Neural cell (in vitro differentiated cells): ENCODE measurements around the gene SLC16A10.
"Not testable (repeated sequence)": the region's sequence is repeated elsewhere in the genome, so short reads cannot be mapped to it uniquely, and the experiment has no call there.

ENCODE experiments used
- EP300 ChIP-seq: fragments of 450-650 bp; conservative IDR thresholded peaks from 2 replicates; pipeline ENCODE4 v1.6.1; 2014; ENCODE audit warnings: antibody characterized with exemption, mild to moderate bottlenecking, moderate library complexity; ENCODE audit not compliant: poor library complexity, severe bottlenecking
- EZH2 ChIP-seq: fragments of 200-600, 300-800 bp; shearing (Covaris generic), sonication (generic); IDR thresholded peaks from 2 replicates; pipeline ENCODE4 v1.6.1; 2014; ENCODE audit warnings: antibody characterized with exemption, low read length, borderline replicate concordance, mild to moderate bottlenecking; ENCODE audit not compliant: insufficient read depth, poor library complexity, severe bottlenecking
- POLR2AphosphoS5 ChIP-seq: IDR thresholded peaks from 2 replicates; pipeline ENCODE4 v1.6.1; 2012
- TAF1 ChIP-seq: IDR thresholded peaks from 2 replicates; pipeline ENCODE4 v1.6.1; 2012; ENCODE audit warnings: low read depth
- TF ChIP-seq, protein P1 (sequence below): fragments of 450-650 bp; IDR thresholded peaks from 2 replicates; pipeline ENCODE4 v1.5.1; 2014; ENCODE audit warnings: antibody characterized with exemption, mild to moderate bottlenecking, moderate library complexity; ENCODE audit not compliant: poor library complexity, severe bottlenecking

GRCh38 chr6:111062860-111063259 is 24.4 kb upstream of the SLC16A10 start:
- TF ChIP-seq, protein P1, sequence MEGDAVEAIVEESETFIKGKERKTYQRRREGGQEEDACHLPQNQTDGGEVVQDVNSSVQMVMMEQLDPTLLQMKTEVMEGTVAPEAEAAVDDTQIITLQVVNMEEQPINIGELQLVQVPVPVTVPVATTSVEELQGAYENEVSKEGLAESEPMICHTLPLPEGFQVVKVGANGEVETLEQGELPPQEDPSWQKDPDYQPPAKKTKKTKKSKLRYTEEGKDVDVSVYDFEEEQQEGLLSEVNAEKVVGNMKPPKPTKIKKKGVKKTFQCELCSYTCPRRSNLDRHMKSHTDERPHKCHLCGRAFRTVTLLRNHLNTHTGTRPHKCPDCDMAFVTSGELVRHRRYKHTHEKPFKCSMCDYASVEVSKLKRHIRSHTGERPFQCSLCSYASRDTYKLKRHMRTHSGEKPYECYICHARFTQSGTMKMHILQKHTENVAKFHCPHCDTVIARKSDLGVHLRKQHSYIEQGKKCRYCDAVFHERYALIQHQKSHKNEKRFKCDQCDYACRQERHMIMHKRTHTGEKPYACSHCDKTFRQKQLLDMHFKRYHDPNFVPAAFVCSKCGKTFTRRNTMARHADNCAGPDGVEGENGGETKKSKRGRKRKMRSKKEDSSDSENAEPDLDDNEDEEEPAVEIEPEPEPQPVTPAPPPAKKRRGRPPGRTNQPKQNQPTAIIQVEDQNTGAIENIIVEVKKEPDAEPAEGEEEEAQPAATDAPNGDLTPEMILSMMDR, result not testable (repeated sequence)
- TF ChIP-seq EP300, TAF1, POLR2AphosphoS5, EZH2: not testable (repeated sequence)
